Fibroblast of lung (primary cell): ENCODE results near the gene NDST3.

Experiments
- EZH2 ChIP-seq: IDR thresholded peaks from 2 replicates; pipeline ENCODE4 v1.5.1; 2012; ENCODE audit warnings: low read length, control low read depth, mild to moderate bottlenecking; ENCODE audit errors: missing control alignments
- TF ChIP-seq, protein P1 (sequence below), 2 donors: IDR thresholded peaks in 1 of 2; conservative IDR thresholded peaks in 1 of 2; 1 replicate in 1 of 2; 2 replicates in 1 of 2; pipeline ENCODE4 v1.5.1; 2011 to 2012; ENCODE audit warnings: low read length in 2 of 2, control low read depth in 1 of 2, inconsistent platforms in 1 of 2, low read depth in 1 of 2, mild to moderate bottlenecking in 1 of 2

DNA sequence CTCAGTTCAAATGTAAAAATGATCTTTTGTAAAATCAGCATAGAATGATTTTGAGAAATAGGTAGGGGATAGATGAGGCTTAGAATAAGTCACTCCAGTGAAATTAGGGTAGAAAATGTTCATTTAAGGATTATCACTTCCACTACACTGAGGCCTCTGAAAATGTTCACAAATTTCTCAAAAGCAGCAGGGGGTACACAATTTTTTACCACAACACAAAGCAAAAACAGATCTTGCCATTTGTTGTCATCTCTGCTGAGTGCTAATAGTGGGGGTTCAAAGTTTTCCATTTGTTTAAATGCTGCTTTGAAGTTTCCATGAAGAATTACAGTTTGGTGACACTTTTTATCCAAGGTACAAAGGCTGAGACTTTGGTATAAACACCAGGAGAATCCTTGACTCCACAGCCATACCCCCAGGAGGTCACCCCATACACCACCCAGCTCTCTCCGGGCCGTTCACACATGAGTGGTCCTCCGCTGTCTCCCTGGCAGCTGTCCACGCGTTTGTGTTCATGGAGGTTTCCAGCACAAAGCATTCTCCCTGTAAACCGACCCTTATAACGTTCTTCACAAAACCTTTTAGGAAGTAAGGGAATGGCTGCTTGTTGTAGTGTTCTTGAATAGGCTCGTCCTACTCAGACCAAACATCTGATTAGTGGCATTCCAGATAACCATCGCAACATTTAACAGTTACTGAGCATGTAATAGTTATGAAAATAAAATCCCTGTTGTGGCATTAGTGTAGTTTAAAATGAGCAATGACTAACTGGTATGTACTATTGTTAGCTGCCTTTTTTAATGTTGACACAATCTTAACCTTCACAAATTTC, 247.5 kb downstream of the NDST3 start:
- TF ChIP-seq, protein P1, sequence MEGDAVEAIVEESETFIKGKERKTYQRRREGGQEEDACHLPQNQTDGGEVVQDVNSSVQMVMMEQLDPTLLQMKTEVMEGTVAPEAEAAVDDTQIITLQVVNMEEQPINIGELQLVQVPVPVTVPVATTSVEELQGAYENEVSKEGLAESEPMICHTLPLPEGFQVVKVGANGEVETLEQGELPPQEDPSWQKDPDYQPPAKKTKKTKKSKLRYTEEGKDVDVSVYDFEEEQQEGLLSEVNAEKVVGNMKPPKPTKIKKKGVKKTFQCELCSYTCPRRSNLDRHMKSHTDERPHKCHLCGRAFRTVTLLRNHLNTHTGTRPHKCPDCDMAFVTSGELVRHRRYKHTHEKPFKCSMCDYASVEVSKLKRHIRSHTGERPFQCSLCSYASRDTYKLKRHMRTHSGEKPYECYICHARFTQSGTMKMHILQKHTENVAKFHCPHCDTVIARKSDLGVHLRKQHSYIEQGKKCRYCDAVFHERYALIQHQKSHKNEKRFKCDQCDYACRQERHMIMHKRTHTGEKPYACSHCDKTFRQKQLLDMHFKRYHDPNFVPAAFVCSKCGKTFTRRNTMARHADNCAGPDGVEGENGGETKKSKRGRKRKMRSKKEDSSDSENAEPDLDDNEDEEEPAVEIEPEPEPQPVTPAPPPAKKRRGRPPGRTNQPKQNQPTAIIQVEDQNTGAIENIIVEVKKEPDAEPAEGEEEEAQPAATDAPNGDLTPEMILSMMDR (conservative IDR thresholded peaks at IDR 0.05 in 1 of 2, IDR thresholded peaks at IDR 0.05 in 1 of 2; ENCODE audit: low read depth in 1 of 2, low read length in 2 of 2), result no peak
- no peak for TF ChIP-seq EZH2
